ENCODE measurements around the gene MVD. TPM values are rescaled to one million over a fixed set of nuclear protein-coding genes. Genes with fewer than 3 reads are reported as not detected.

The MVD gene
- total and polyA plus RNA-seq, 4 donors: 19.8 to 57.6 (median 26.3) TPM

GRCh38 chr16:88705076-88705684, 42.3 kb upstream of the MVD start:
- Histone ChIP-seq H3K4me3 (ENCODE audit: low read length in 2 of 2) (peak overlapping the region; percentile 65 to 87), H3K27ac (ENCODE audit: low read depth in 1 of 2, low read length in 2 of 2) (no peak overlapping the region), H3K36me3 (ENCODE audit: control insufficient read depth in 1 of 2, insufficient read depth in 2 of 2, low read length in 1 of 2) (no peaks in the 10 kb centered on the region), H3K27me3 (ENCODE audit: control insufficient read depth in 1 of 2, insufficient read depth in 2 of 2, low read length in 1 of 2) (no peaks in the 10 kb centered on the region), H3K9me3 (ENCODE audit: control insufficient read depth, low read length) (no peaks in the 10 kb centered on the region), H3K4me1 (ENCODE audit: control insufficient read depth in 1 of 2, insufficient read depth in 2 of 2, low read length in 2 of 2) (peaks cover 0 to 4% of the 10 kb centered on the region in 2 donors)
- 27 to 30% methylated on average over 9 of the region's 9 CpGs for WGBS, 2 donors
- intact Hi-C loops (cut with DNase I): loop anchor here (5.0 kb wide), 2 partner anchors 43 to 133 kb away; partner anchors contain the start of genes MVD (in 1 of the 2) and ZC3H18 (in 1 of the 2)
- ATAC-seq (ENCODE audit: low FRiP score) (no peak), DNase-seq (peak in 1 of 2 donors; percentile 81)

- no peaks in the 10 kb centered on the region for H3K9me3 ChIP-seq (ENCODE audit: control insufficient read depth, low read length)
- DNase-seq (peak in 1 of 2 donors; percentile 81), ATAC-seq (ENCODE audit: low FRiP score) (no peak)
- H3K4me1 ChIP-seq (ENCODE audit: control insufficient read depth in 1 of 2, insufficient read depth in 2 of 2, low read length in 2 of 2): peaks cover 0 to 4% of the 10 kb centered on the region in 2 donors
- no peak overlapping the region for H3K27ac ChIP-seq (ENCODE audit: low read depth in 1 of 2, low read length in 2 of 2)
- intact Hi-C loops (cut with DNase I): no loop called here
- no peaks in the 10 kb centered on the region for H3K36me3 ChIP-seq (ENCODE audit: control insufficient read depth in 1 of 2, insufficient read depth in 2 of 2, low read length in 1 of 2)
- H3K4me3 ChIP-seq (ENCODE audit: low read length in 2 of 2): no peak overlapping the region
- no peaks in the 10 kb centered on the region for H3K27me3 ChIP-seq (ENCODE audit: control insufficient read depth in 1 of 2, insufficient read depth in 2 of 2, low read length in 1 of 2)
- 80 to 81% methylated on average over 26 of the region's 26 CpGs for WGBS, 2 donors
Observed at GRCh38 chr16:88703486-88704309, 40.8 kb upstream of the MVD start.

GRCh38 chr16:88702371-88703210, 39.7 kb upstream of the MVD start:
- peaks cover 0 to 4% of the 10 kb centered on the region in 2 donors for H3K4me1 ChIP-seq (ENCODE audit: control insufficient read depth in 1 of 2, insufficient read depth in 2 of 2, low read length in 2 of 2)
- intact Hi-C loops (cut with DNase I): no loop called here
- H3K36me3 ChIP-seq (ENCODE audit: control insufficient read depth in 1 of 2, insufficient read depth in 2 of 2, low read length in 1 of 2): no peaks in the 10 kb centered on the region
- H3K4me3 ChIP-seq (ENCODE audit: low read length in 2 of 2): no peak overlapping the region
- no peaks in the 10 kb centered on the region for H3K27me3 ChIP-seq (ENCODE audit: control insufficient read depth in 1 of 2, insufficient read depth in 2 of 2, low read length in 1 of 2)
- WGBS, 2 donors: 84% methylated on average over 31 of the region's 31 CpGs
- no peak overlapping the region for H3K27ac ChIP-seq (ENCODE audit: low read depth in 1 of 2, low read length in 2 of 2)
- ATAC-seq (ENCODE audit: low FRiP score) (no peak), DNase-seq (no peak)
- no peaks in the 10 kb centered on the region for H3K9me3 ChIP-seq (ENCODE audit: control insufficient read depth, low read length)

- ATAC-seq (ENCODE audit: low FRiP score): no peak
- no peaks in the 10 kb centered on the region for H3K9me3 ChIP-seq (ENCODE audit: control insufficient read depth, low read length)
- no peaks in the 10 kb centered on the region for H3K27me3 ChIP-seq (ENCODE audit: control insufficient read depth in 1 of 2, insufficient read depth in 2 of 2, low read length in 1 of 2)
- no peak overlapping the region for H3K4me3 ChIP-seq (ENCODE audit: low read length in 2 of 2)
- DNase-seq: no peak
- WGBS, 2 donors: 86% methylated on average over 29 to 30 of the region's 30 CpGs
- no peak overlapping the region for H3K27ac ChIP-seq (ENCODE audit: low read depth in 1 of 2, low read length in 2 of 2)
- peaks cover 0 to 4% of the 10 kb centered on the region in 2 donors for H3K4me1 ChIP-seq (ENCODE audit: control insufficient read depth in 1 of 2, insufficient read depth in 2 of 2, low read length in 2 of 2)
- H3K36me3 ChIP-seq (ENCODE audit: control insufficient read depth in 1 of 2, insufficient read depth in 2 of 2, low read length in 1 of 2): no peaks in the 10 kb centered on the region
- intact Hi-C loops (cut with DNase I): no loop called here
Observed at GRCh38 chr16:88701581-88702370, 38.9 kb upstream of the MVD start.

GRCh38 chr16:88700636-88701482, 38.0 kb upstream of the MVD start:
- H3K27me3 ChIP-seq (ENCODE audit: control insufficient read depth in 1 of 2, insufficient read depth in 2 of 2, low read length in 1 of 2): no peaks in the 10 kb centered on the region
- H3K4me1 ChIP-seq (ENCODE audit: control insufficient read depth in 1 of 2, insufficient read depth in 2 of 2, low read length in 2 of 2): peaks cover 0 to 4% of the 10 kb centered on the region in 2 donors
- intact Hi-C loops (cut with DNase I): no loop called here
- H3K36me3 ChIP-seq (ENCODE audit: control insufficient read depth in 1 of 2, insufficient read depth in 2 of 2, low read length in 1 of 2): no peaks in the 10 kb centered on the region
- WGBS, 2 donors: 74 to 79% methylated on average over 40 to 42 of the region's 42 CpGs
- no peak overlapping the region for H3K4me3 ChIP-seq (ENCODE audit: low read length in 2 of 2)
- ATAC-seq (ENCODE audit: low FRiP score) (peak; percentile 78), DNase-seq (peak; percentile 93 to 97)
- H3K27ac ChIP-seq (ENCODE audit: low read depth in 1 of 2, low read length in 2 of 2): no peak overlapping the region
- H3K9me3 ChIP-seq (ENCODE audit: control insufficient read depth, low read length): no peaks in the 10 kb centered on the region

- no peak overlapping the region for H3K27ac ChIP-seq (ENCODE audit: low read depth in 1 of 2, low read length in 2 of 2)
- no peaks in the 10 kb centered on the region for H3K9me3 ChIP-seq (ENCODE audit: control insufficient read depth, low read length)
- WGBS, 2 donors: 84 to 88% methylated on average over 14 of the region's 14 CpGs
- no peak for DNase-seq
- H3K27me3 ChIP-seq (ENCODE audit: control insufficient read depth in 1 of 2, insufficient read depth in 2 of 2, low read length in 1 of 2): no peaks in the 10 kb centered on the region
- H3K4me1 ChIP-seq (ENCODE audit: control insufficient read depth in 1 of 2, insufficient read depth in 2 of 2, low read length in 2 of 2): peaks cover 0 to 4% of the 10 kb centered on the region in 2 donors
- intact Hi-C loops (cut with DNase I): no loop called here
- no peak overlapping the region for H3K4me3 ChIP-seq (ENCODE audit: low read length in 2 of 2)
- H3K36me3 ChIP-seq (ENCODE audit: control insufficient read depth in 1 of 2, insufficient read depth in 2 of 2, low read length in 1 of 2): no peaks in the 10 kb centered on the region
- ATAC-seq (ENCODE audit: low FRiP score): no peak
Observed at GRCh38 chr16:88700322-88700635, 37.4 kb upstream of the MVD start.

DNA sequence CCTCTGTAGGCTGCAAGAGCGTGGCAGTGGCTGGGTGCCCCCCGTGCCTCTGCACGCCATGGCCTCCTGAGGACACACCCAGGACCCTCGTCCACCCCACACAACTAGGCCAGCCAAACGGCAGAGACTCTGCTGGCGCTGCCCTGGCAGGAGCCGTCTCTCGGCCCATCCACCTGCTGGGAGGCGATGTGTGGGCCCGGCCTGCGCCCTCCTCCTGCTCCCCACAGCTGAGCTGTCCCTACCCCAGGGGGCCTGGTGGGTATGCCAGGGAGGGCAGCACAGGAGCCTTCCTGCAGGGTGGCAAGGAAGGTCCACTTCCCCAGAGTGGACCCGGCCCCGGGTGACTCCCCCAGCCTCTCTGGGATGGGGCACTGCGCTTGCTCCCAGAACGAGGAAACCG, 36.3 kb upstream of the MVD start:
- Histone ChIP-seq H3K36me3 (ENCODE audit: control insufficient read depth in 1 of 2, insufficient read depth in 2 of 2, low read length in 1 of 2) (no peaks in the 10 kb centered on the region), H3K27me3 (ENCODE audit: control insufficient read depth in 1 of 2, insufficient read depth in 2 of 2, low read length in 1 of 2) (no peaks in the 10 kb centered on the region), H3K27ac (ENCODE audit: low read depth in 1 of 2, low read length in 2 of 2) (no peak overlapping the region), H3K9me3 (ENCODE audit: control insufficient read depth, low read length) (no peaks in the 10 kb centered on the region), H3K4me1 (ENCODE audit: control insufficient read depth in 1 of 2, insufficient read depth in 2 of 2, low read length in 2 of 2) (no peaks in the 10 kb centered on the region), H3K4me3 (ENCODE audit: low read length in 2 of 2) (no peak overlapping the region)
- intact Hi-C loops (cut with DNase I): no loop called here
- WGBS, 2 donors: 93 to 97% methylated on average over 16 of the region's 16 CpGs
- DNase-seq: no peak
- no peak for ATAC-seq (ENCODE audit: low FRiP score)
